ENCODE data around the gene DLG2.

Gene DLG2

DNA sequence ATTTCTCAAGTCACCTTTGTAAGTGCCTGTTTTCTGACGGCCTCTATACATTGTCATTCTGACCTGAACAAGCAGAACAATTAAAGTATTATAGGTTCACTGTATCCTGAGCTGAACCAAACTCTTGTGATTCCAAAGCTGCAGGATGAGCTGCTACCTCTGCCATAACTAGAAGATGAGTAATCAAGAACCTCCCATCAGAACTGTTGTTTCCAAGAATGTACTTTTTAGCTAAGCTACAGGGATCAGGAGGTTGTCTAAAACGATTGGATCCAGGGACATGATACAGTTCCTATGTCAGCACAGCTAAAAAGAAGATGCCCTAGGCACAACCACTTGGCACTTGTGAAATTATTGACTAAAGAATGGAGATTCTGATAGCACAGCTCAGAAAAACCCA is 2052.6 kb downstream of the DLG2 start:
- no peak for DNase-seq

DNA sequence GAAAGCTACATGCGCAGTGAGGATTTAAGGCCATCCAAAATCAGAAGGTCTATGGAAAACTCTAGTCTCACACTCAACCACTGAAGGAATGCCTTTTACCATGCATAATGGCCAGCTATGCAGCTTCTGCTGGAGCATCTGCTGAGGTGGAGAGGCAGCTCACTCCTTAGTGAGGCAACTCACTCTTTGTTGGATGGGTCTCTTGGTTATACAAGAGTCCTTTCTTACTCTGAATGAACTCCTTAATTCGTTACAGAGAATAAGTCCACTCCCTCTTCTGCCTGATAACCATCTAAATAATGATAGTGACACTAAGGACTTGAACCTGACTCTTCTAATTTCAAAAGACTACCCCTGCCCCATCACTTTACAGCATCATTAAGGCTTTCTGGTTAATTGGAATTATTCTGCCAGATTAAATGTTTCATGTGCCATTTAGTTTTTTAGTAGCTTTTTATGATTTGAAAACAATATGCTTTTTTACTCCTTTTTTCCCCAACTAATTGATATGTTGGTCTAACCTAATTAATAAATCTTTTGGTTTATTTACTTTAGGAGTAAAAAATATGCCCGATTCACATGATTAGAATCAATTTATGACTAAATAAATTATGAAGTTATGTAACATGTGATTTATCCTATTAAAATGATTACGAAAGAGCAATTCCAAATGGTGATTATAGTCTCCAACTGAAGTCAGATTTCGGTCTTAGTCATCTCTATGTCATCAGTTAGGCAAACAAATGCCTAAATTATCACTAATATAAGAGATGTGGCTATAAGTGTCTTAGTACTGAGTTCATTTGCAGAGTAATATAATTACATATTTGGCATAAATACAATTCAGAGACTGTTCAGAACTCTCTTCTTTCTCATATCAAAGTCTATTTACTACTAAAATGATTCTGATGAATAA is 2054.3 kb downstream of the DLG2 start:
- no peak for DNase-seq

DNA sequence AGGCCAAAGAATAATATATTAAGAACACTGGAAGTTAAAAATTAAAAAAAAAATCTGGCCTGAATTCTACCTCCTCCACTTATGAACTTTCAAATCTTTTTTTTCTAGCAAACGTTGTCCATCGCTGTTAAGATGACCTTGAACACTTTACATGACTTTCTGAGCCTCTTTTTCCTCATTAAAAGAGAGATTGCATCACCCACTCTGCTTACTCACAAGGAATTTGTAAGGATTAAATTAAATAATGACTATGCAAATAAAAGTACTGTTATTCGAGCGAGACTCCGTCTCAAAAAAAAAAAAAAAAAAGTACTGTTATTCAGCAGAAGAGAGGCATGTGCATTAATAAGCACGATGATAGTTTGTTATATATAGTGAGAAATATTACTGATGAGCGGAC is 2055.8 kb downstream of the DLG2 start:
- DNase-seq = no peak

DNA sequence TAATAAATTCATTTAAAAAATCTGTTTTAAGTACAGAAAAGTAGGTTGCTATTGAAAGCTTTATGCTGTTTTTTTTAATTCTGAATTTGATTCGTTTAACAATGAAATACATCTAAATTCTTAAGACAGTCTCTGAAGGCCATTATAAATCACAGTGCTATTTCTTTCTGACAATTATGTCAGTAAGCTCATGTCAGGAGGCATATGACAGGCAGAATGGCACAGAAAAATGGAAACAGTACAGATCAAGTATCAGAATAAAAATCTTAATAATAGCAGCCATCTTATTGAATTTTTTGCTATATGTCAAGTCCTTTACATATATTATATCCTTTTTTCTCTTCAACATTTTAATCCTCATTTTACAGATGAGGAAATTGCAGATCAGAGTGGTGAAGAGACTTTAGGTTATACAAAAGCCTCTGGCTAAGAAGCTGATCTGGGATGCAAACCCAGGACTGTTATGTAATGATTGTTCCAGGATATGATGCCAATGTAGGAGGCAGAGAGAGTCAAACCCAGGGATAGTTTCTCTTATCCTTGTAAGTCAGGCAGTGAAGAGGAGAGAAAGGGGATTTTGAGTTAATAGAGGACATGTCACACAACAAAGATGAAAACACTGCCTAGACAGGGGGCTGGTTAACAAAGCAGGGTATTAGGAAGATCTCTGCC is 2057.9 kb downstream of the DLG2 start:
- DNase-seq = no peak

DNA sequence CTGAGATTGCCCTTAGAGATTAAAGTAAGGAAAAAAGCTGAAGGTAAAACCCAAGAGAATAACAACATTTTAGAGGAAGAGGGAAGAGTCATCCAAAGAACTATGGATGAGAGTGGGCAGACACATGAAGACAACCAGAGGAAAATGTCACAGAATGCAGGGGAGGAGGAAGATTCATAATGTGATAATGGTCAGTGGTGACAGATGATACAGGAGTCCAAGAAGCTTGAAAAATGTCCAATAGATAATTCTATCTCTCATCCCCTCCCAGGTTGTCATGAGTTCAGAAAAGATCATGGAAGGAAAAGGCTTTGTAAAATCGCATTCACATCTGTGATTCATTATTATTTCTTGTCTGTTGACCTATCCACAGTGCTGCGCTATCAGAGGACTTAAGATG is 2058.6 kb downstream of the DLG2 start:
- no peak for DNase-seq

DNA sequence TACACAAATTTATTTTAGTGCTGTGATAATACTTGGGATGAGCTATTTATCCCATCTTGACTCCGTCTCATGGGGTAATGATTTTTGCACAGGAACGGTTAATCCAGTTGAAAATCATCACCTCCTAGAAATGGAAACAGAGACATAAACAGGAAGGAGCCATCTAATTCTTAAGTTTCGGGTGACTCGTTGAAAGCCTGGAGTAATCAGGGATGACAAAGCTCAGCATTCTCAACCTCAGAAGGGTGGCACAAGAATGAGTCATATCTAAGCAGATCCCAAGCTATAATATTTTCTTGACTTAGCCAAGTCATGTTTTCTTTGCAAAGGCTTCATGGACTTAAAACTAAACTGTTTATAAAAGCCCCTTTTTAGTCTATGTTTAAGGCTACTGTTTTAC is 2060.2 kb downstream of the DLG2 start:
- no peak for DNase-seq

DNA sequence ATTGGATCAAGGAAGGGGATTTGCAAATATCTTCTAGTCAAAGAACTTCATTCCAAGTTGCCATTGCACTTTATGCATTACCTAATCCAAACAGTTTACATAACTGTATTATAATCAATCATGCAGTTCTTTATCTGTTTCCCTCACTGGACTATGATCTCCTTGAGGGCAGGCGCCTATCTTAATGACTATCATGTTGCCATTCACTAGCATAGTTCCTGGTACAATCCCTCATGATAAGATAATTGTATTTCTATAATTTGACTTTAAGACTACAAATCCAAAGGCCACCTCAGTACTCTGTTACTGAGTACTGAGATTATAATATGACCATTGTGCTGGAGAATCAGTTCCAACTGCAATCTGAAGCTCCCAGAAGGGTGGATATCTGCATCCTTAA is 2062.3 kb downstream of the DLG2 start:
- no peak for DNase-seq

DNA sequence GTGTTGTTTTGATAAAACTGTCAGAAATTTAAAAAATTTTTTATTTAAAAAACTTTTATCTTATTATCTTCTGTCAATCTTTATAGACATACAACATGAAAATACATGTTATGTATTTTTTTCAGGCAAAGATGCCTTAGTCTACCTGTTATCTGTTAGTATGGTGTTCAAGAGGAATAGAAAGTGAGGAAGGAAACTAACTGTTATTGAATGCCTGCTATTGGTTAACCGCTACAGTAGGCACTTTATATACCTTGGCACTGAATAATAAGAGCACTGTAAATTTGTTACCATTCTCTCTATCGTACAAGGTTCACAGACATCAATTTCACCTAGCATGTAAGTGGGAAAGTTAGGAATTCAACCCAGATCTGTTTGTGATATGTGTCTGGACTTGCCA is 2068.9 kb downstream of the DLG2 start:
- DNase-seq = no peak

DNA sequence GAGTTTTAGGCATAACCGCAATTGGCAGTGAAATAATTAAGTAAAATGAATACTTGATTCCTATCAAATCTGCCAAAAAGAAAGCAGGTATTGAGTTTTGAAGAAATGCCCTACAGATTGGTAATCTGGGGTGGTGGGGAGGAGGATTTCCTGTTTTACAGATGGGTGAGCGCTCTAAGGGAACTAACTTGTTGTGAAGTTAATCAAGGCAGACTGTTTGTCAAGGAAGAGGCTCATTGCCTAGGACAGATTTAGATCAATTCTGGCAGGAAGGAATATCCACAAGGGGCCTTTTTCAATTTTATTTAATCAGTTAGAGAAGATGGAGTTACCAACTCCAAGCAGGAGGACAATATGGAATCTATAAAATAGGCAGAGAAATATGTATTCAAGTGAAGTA is 2069.5 kb downstream of the DLG2 start:
- DNase-seq = no peak

- no peak for DNase-seq
Measured at GRCh38 chr11:83554876-83555275, 2072.3 kb downstream of the DLG2 start.

GRCh38 chr11:83549984-83550667 is 2077.0 kb downstream of the DLG2 start:
- DNase-seq = no peak

DNA sequence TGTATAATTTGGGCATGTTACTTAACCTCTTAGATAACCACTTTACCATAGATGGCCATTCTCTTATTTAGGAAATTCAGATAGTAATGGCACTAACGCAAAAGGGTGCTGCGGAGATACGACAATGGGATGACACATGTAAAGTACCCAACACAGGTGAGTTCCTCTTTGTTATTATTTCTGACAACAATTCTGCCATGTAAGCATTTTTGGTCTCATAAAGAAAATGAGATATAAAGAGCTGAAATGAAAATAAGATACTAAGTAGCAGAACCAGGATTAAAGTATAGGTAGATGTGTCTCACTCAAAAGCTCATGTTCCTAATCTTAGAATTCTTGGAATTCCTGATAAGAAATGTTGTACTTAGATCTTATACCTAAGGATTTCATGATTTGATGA is 2080.8 kb downstream of the DLG2 start:
- DNase-seq = no peak

- no peak for DNase-seq
Measured at GRCh38 chr11:83545494-83546260, 2081.5 kb downstream of the DLG2 start.

GRCh38 chr11:83544846-83545245 is 2082.3 kb downstream of the DLG2 start:
- no peak for DNase-seq

DNA sequence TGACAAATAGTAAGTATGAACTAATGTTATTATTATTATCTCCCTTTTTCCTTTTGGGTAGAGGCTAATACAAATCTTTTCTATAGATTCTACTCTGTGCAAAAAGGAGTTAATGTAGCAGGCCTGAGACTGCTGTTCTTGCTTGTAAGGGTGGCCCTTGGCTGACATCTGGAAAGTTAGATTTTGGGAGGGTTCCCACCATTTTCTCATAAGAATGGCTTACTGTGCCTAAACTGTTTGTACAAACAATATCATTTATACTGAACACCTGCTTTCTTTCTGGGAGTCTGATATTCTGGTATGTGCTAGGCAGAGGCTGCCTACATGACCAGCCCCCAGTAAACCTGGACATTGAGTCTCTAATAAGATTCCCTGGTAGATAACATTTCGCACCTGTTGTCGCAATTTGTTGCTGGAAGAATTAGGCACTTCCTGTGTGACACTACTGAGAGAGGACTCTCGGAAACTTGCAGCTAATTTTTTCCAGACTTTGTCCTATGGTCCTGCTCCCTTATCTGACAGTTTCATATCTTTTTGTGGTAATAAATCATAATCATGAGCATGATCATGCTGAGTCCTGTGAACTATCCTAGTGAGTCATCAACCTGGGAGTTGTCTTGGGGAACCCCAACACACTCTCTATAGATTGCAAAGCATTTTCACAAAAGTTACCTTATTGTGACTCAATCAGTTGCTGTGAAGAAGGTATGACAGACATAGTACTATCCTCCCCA is 2083.3 kb downstream of the DLG2 start:
- no peak for DNase-seq

DNA sequence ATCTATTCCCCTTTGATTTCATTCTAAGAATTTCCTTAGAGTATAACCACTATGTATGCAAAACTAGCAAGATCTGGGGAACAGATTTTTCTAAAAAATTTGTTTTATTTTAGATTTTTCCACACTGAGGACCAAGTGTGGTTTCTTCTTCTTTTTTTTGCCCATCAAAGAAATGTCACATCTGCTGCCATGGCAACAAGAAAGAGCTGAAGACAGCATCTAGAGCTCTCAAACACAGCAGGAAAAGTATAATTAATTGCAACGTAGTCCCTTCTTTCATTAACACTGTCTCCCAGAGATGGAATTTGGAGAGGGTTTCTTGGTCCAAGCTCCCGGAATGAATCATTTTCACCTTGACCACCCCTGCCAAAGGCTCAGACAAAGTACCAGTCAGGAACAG is 2084.3 kb downstream of the DLG2 start:
- no peak for DNase-seq

GRCh38 chr11:83540728-83541127 is 2086.4 kb downstream of the DLG2 start:
- DNase-seq = no peak

DNA sequence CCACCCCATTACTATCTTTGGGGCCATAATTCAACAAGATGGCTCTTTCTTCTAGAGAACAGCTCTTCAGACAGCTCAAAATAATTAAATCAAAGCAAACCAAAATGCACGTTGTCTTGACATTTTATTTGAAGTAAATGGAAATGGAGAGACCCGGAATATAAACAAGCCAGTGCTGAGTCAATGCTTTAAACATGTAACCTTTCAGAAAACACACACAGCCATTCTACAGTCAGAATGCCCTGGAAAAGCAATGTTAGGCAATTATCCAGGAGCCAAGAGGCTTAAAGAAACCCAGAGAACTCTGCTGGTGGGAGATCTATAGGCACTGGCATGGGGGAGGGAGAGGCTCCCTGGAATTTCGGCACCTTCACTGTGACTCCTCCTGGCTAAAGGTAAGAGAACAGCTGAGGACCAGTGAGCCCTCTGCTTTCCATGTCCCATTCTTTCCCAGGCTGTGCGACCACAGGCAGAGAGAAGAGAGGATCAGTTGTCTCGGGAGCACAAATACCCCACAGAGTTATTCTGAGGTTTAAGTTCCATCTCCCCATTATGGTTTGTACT is 2086.9 kb downstream of the DLG2 start:
- no peak for DNase-seq

DNA sequence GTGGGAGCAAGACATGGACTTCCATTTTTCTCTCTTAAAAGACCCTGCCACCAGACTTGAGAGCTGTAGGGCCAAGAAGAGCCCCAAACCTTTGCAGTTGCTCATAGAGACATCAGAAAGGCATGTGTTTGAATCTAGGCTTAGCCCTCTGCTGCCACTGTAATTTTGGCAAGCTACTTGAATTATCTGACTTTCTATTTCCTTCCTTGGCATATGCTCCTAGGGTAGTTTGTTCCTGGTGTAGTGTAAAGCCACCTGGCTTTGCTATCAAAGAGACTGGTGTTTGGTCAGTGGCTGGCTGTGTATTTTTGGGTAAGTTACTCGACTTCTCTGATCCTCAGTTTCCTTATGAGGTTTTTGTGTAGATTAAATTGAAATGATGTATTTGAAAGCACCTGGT is 2088.9 kb downstream of the DLG2 start:
- DNase-seq = no peak

GRCh38 chr11:83537131-83537610 is 2090.0 kb downstream of the DLG2 start:
- DNase-seq = no peak

DNA sequence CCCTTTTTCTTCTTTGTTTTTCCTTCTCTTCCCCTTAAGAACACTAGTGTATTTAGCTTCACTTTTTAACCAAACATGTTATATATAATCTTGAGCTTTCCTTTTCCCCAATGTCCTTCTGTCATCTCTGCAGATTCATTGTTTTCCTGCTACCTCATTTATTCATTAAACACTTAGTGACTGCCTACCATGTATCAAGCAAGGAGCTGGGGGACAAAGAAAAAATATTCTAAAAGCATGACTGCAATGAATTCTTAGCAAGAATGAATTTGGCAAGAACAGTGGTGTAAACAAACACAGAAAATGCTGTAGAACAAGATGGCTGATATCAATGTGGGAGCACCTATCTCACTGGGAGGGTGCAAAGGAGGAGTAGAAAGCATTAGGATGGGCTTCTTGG is 2094.0 kb downstream of the DLG2 start:
- no peak for DNase-seq

DNA sequence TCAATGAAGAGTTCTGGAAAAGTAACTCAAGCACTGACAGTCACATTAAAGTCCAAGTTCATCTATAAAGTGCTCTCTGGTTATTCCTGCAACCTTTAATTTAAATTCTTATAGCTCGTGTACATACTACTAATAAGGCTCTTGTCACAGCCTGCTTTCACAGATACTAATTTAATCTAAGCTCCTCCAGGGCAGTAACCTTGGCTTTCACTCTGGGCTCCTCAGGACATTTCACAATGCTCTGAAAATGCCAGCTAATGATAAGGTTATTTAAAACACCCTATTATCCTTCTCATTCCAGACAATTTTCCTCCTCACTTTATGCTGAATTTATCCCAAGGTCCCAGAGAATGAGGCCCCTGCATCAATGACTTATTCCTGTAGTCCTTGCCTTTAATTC is 2098.3 kb downstream of the DLG2 start:
- no peak for DNase-seq

All from hematopoietic multipotent progenitor cell treated with erythropoietin and hydrocortisone succinate and interleukin-3 and kit ligand, for 6 days (in vitro differentiated cells).